ENCODE results near the gene FRYL.

- TF ChIP-seq TAF1 (IDR thresholded peaks at IDR 0.05; ENCODE audit: borderline replicate concordance, low read depth, low read length) (no peak), POLR2AphosphoS5 (IDR thresholded peaks at IDR 0.05; ENCODE audit: low read depth, low read length) (no peak), POLR2A (IDR thresholded peaks at IDR 0.05; ENCODE audit: low read depth, low read length) (no peak)
Observed at GRCh38 chr4:48654015-48654664, 125.9 kb downstream of the FRYL start.
